Measurements from ENCODE around the gene CSTF1.

CSTF1 gene

DNA sequence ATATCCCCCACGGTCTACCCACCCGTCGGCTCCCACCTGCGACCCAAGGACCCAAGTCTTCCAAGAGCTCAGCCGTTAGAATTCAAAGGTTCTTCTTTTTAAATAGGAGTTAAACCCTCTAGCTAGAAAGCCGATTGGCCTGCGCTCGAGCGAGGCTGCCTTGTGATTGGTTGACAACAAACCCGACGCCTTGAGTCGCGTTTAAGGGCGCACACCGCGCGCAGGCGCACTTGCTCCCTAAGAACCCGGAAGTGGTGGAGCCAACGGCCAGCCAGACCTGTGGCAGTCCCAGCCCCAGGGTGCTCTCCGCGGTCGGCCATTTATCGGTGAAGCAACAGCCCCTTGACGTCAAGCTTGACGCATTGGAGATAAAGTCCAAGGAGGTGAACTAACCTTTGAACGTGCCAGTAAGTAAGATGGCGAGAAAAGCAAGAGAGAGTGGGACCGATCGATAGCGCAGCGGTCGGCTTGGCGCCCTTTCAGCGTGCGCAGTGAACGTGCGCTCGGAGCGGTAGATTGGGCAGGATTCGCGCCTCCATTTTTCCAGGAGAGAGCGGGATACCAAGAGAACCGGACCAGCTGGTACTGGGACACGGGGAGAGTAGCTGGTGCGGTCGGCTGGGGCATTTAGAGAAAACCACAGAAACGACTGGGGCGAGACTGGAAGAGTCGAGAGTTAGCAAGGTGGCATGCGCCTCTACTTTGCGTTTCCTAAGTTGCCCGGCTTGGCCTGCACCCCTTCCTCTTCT lies at the start of gene CSTF1, which contains the start of gene AURKA:
TSS of gene CSTF1 (plus strand) at position 514 of the 749 bp plus-strand sequence. CDS start 2,908 bp downstream, outside the sequence.
TSS of gene AURKA (minus strand) at position 84 of the 749 bp plus-strand sequence. CDS start 4,018 bp downstream, outside the sequence.
- peak; percentile 100 for DNase-seq

DNA sequence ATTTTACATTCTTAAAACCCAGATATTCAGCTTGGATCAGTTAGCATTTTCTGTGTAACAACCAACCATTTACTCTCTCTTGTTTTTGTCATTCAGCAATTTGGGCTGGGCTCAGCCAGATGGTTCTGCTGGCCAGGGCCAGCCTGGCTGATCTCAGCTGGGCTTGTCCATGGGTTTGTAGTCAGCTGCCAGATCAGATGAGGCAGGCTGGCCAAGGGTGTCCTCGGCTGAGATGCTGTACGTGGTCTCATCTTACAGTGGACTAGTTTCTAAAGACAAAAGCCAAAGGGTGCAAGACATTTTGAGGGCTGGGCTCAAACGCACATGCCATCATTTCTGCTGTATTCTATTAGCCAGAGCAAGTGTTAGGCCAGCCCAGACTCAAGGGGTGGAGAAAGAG lies 49.7 kb upstream of the CSTF1 start:
- no peak for DNase-seq

DNA sequence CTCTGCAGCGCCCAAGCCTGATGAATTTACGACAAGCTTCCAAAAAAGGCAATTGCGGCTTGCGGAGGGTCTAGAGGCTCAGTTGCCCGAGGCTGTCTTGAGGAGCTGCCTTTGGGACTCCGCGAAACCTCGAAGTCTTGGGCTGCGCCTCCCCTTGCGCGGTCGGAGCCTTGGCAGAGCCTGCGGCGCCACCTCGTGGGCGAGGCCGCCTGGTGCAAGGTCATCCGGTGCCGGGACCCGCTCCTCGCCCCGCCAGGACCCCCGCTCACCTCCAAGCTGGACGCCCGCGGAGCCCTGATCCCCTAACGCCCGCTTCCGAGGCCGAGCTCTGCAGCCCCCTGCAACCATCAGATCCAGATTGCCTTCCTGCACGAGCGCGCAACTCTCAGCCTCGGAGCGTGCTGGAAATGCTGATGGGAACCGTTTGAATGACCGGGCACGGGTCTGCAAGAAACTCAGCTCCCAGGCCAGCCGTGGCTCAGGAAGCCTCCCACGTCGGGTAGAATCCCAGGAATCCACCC lies 48.5 kb upstream of the CSTF1 start:
- DNase-seq = peak; percentile 21

GRCh38 chr20:56345911-56346310 lies 46.5 kb upstream of the CSTF1 start:
- DNase-seq = no peak

DNA sequence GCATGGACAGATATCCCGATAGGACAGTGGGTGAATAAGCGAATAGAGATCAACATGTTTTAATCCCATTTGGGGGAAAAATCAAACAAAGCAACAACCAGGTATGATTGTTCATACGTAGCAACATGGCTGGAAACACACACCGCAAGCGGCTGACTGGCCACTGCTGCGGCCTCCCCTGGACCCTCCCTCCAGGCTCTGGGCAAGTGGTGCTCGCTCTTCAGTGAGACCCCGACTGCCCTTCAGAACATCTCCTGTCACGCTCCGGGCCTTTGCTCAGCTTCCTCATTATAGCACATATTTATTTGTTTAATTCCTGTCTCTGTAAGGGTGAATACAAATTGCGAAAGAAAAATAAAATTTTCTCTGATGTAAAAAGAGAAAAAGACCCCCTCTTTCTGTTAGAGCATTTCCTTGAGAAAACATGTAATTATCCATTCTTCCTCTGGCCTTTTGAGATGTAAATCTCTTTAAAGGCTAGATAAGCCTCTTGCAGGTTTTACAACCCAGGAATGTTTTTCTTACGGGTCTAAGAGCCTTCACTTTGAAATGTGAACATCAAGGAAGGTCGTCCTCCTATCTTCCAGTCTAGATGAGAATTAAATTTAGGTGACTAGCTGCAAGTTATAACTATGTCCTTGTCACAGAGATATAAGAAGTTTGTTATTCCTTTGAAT lies 44.7 kb upstream of the CSTF1 start:
- DNase-seq = no peak

DNA sequence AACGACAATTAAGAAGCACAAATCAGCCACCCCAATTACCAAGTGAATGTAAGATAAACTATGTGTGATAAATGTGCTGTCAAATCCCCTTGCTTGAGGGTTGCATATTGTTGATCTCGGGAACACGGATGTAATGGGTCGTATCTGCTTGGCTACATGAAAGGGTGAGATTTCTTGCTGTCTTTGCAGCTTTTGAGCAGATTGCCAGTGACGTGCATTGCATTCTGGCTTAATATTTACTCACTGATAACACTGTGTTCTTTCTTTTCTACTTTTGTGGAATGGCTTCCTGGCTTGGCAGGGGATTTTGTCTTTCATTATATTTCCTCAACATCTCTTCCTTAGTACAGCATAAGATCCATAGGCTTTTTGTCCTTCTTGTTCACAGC lies 44.1 kb upstream of the CSTF1 start:
- no peak for DNase-seq

DNA sequence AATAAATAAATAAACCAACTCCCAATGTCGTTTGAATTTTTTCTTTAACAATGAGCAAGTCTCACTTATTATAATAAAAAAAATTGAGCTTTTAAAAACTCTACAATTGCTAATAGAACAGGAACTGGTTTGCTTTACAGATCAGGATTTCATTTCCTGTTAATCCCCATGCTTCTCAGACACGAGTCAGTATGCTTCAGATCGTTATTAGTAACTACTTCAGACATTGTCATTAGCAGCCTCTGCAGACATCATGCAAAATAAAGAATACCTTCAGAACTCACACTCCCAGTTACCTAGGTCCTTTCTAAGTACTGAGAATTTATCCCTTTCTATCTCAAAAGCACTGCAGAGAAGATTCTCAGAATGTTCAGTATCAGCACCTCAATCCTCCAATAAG lies 43.7 kb upstream of the CSTF1 start:
- DNase-seq = no peak

DNA sequence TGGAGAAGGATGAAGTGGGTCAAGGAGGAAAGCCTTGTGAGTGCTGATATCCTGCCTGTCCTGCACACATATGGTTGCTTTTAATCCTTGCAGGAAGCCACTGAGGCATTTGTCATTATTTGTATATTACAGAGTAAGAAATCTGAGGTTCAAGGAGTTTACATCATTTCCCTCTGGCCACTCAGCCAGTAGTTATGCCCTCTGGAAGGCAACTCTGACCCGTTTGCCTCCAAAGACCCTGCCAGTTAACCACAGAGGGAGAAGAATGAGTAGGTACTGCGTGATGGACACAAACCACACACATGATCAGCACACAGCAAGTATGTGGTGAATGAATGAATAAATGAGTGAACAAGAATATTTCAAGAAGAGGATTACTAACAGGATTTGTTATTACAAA lies 41.6 kb upstream of the CSTF1 start:
- DNase-seq = no peak

DNA sequence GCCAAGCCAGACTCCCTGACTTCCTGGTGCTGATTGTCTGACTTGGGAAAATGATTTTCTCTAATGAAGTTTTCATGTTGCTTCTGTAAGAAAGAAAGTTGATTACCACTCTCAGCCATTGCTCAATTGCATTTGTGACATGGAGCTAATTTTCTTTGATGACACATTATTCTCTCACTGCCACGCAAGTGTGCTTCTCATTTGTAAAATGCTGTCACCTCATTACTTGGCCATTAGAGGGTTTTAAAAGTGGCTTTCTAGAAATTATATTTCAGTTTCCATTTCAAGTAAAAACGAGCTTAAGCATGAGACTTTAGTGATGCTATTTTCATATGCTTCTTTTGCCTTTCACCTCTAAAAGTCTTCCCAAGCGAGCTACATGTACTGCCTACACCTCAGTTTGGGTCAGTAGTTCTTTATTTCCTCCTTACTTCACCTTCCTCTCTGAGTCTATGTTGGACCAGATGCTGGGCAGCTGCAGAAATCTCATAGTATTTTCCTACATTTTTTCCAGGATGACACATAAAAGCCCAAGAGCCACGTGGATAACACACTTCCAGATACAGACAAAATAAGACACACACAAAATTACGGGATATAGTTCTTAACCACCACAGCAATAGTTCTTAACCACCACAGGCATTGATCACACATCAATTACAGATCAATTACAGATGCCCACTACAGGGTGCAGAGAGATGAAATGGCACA lies 39.9 kb upstream of the CSTF1 start:
- DNase-seq = no peak

- DNase-seq = no peak
Observed at GRCh38 chr20:56353356-56353755, 39.1 kb upstream of the CSTF1 start.

- DNase-seq = no peak
Observed at GRCh38 chr20:56358070-56358469, 34.4 kb upstream of the CSTF1 start.

- DNase-seq = peak; percentile 90
Observed at GRCh38 chr20:56358600-56359211, 33.7 kb upstream of the CSTF1 start, which contains the start of gene FAM210B. Gene FAM210B (plus strand): TSS chr20:56358974. CDS start chr20:56359006, 32 bp downstream.

- no peak for DNase-seq
Observed at GRCh38 chr20:56359212-56360132, 33.0 kb upstream of the CSTF1 start.

GRCh38 chr20:56360133-56360907 lies 32.1 kb upstream of the CSTF1 start:
- DNase-seq = no peak

GRCh38 chr20:56360908-56361205 lies 31.6 kb upstream of the CSTF1 start:
- no peak for DNase-seq

DNA sequence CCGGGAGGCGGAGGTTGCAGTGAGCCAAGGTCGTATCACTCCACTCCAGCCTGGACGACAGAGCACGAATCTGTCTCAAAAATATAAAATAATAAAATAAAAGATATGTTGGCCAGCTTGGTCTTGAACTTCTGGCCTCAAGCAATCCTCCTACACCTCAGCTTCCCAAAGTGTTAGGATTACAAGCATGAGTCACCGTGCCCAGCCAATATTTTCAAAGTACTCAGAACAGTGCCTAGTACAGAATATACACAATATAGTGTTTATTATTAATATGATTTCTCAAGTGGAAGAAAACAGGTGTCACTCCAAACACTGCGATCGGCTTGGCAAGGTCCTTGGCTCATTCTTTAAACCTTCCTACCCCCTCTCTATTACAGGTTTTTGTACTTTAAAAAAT lies 30.5 kb upstream of the CSTF1 start:
- DNase-seq = no peak

- no peak for DNase-seq
Observed at GRCh38 chr20:56362833-56363413, 29.5 kb upstream of the CSTF1 start.

DNA sequence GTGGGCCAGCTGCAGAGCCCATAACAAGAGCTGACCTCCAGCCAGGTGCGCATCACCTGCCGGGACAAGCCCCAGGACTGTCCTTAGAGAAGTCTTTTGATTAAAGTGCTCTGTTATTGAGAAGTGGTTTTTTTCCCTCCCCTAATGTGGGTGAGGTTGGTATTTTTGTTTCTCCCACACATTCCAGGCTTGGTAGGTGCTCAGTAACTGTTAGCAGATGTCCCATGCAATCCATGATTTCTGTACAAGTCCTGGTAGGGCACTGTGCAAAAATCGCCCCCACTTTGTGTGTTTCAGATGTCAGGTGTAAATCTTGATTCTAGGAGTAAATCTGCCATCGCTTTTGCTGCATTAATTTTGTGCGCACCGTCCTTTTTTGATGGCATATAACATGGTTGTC lies 29.0 kb upstream of the CSTF1 start:
- DNase-seq = no peak

GRCh38 chr20:56368351-56369134 lies 23.9 kb upstream of the CSTF1 start:
- no peak for DNase-seq

DNA sequence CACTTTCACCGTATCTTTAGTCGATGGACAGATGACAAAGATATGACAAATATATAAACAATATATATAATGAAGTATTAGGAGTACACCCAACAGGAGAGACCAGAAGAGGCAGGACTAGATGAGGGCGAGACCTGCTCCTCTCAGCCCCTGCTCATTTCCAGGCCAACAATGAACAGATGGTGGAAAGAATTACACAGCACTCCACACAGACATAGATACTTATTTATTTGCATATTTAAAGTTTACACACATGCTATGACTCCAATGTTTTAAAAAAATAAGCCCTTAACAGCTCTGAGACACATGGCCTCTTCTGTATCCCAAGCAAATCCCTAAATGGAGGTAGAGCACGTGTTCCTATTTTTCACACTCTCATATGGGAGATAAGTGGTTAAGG lies 23.3 kb upstream of the CSTF1 start:
- DNase-seq = no peak
